RWPE1 (cell line): ENCODE results near the gene JSRP1.

Experiments used
- CTCF ChIA-PET: fragments of 350-600 bp; sonication (Branson Sonifier 250); formaldehyde crosslinking; extraction: SDS; loops from one replicate; lab custom pipeline; 2021; lab: Yijun Ruan, JAX
- POLR2A ChIA-PET: fragments of 400-600 bp; formaldehyde crosslinking; extraction: SDS; loops from one replicate; lab custom pipeline; 2020; ENCODE audit warnings: antibody characterized with exemption; ENCODE audit not compliant: low non-redundant PET; lab: Yijun Ruan, JAX
- DNase-seq: peaks from one replicate; pipeline ENCODE4 v3.0.0; 2012; ENCODE audit warnings: low spot score
- H3K27ac ChIP-seq: fragments of 450-650 bp; 2 replicates; pipeline ENCODE4 v1.5.1; 2017
- CTCF ChIP-seq: fragments of 450-650 bp; conservative IDR thresholded peaks from 2 replicates; pipeline ENCODE4 v1.5.1; 2017; ENCODE audit warnings: low read depth, mild to moderate bottlenecking

JSRP1 gene

GRCh38 chr19:2271234-2272103, 15.3 kb upstream of the JSRP1 start:
- peak; percentile 63 for DNase-seq
- CTCF ChIA-PET: interaction anchor here (0.7 kb wide), 1 partner anchor 517 kb away, joined by 4 read pairs; no protein-coding TSS in a partner anchor

GRCh38 chr19:2270423-2271233, 14.4 kb upstream of the JSRP1 start:
- ChIA-PET CTCF (no interaction called here), POLR2A (interaction anchor here (0.6 to 0.9 kb wide), 3 partner anchors 8 to 830 kb away, joined by 3 read pairs; no protein-coding TSS in a partner anchor)
- no peak for TF ChIP-seq CTCF
- peak overlapping the region; percentile 94 for H3K27ac ChIP-seq
- DNase-seq: peak; percentile 93

More at GRCh38 chr19:2271234-2272103, 15.3 kb upstream of the JSRP1 start:
- TF ChIP-seq CTCF: no peak
- POLR2A ChIA-PET: interaction anchor here (0.6 to 0.8 kb wide), 2 partner anchors 232 to 831 kb away, joined by 3 read pairs; no protein-coding TSS in a partner anchor
- H3K27ac ChIP-seq: peak overlapping the region; percentile 94

GRCh38 chr19:2270157-2270422, 13.9 kb upstream of the JSRP1 start:
- DNase-seq: no peak
- ChIA-PET CTCF (no interaction called here), POLR2A (interaction anchor here (0.6 to 0.9 kb wide), 2 partner anchors 9 to 16 kb away, joined by 3 read pairs; no protein-coding TSS in a partner anchor)
- TF ChIP-seq CTCF: no peak
- peak overlapping the region; percentile 94 for H3K27ac ChIP-seq

GRCh38 chr19:2269244-2270156, 13.3 kb upstream of the JSRP1 start:
- peak overlapping the region; percentile 94 for H3K27ac ChIP-seq
- TF ChIP-seq CTCF: no peak
- ChIA-PET POLR2A (interaction anchor here (0.9 kb wide), 1 partner anchor 9 kb away, joined by 3 read pairs; no protein-coding TSS in a partner anchor), CTCF (no interaction called here)
- peak; percentile 100 for DNase-seq

GRCh38 chr19:2268861-2269243, 12.6 kb upstream of the JSRP1 start:
- peak overlapping the region; percentile 94 for H3K27ac ChIP-seq
- no peak for TF ChIP-seq CTCF
- ChIA-PET CTCF (no interaction called here), POLR2A (no interaction called here)
- no peak for DNase-seq
